ENCODE results near the gene STKLD1. TPM values are rescaled to one million over a fixed set of nuclear protein-coding genes. Genes with fewer than 3 reads are reported as not detected.
"Not testable (repeated sequence)": the region's sequence is repeated elsewhere in the genome, so short reads cannot be mapped to it uniquely, and the experiment has no call there.

Gene STKLD1
- total RNA-seq, 1 experiment from 2014 or later = 3.1 TPM

DNA sequence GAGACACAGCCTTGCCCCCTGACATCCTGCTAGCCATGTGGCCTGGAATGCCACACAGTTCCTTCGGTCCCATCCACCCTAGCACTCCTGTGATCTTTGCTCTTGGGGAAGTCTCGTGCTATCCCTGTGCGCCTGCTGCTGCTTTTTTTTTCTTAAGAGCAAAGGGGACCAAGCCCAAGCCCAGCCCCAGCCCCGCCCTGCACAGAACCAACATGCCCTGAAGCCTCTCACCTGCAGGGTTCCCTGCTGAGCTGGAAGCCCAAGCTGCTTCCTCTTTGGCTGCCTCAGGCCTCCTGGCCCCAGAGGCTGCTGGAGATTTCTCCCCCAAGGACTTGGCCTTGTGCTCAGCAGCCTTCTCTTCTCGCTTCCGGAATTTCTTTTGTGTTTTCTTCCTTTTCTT is 42.0 kb upstream of the STKLD1 start:
- intact Hi-C loops (cut with micrococcal nuclease; ENCODE audit: unreplicated experiment) = no loop called here
- peak; percentile 66 to 71 for DNase-seq
- Histone ChIP-seq H3F3A (ENCODE audit: insufficient read depth, low read depth) (peaks cover 42% of the 10 kb centered on the region), H3K4me3 (peak overlapping the region; percentile 94; the same call in 1 of the 2 replicates), H3K27me3 (ENCODE audit: insufficient read depth, low read depth) (no peaks in the 10 kb centered on the region), H3K9me2 (ENCODE audit: insufficient read depth) (no peaks in the 10 kb centered on the region), H3K4me1 (replicated peaks; ENCODE audit: insufficient read depth) (peaks cover 24% of the 10 kb centered on the region), H3K4me2 (peak overlapping the region; percentile 88), H3K9me3 (ENCODE audit: insufficient read depth, low read depth) (no peaks in the 10 kb centered on the region), H3K79me2 (ENCODE audit: low read depth) (peaks cover 33% of the 10 kb centered on the region), H2AFZ (no peak overlapping the region), H3K36me3 (ENCODE audit: low read depth) (peaks cover 20% of the 10 kb centered on the region; the same call in 1 of the 2 replicates), H3K27ac (no peak overlapping the region), H4K20me1 (ENCODE audit: insufficient read depth) (peaks cover 38% of the 10 kb centered on the region)
- no peak for TF ChIP-seq EZH2 (IDR thresholded peaks at IDR 0.05; ENCODE audit: low read depth)
- TF ChIP-seq CTCF (conservative IDR thresholded peaks at IDR 0.05) = no peak
- no TSS peak for BruUV-seq (replicated peaks)
- POLR2A ChIA-PET (ENCODE audit: unreplicated experiment) = interaction anchor here (0.6 kb wide), 2 partner anchors 305 to 1600 kb away, joined by 3 to 5 read pairs; no protein-coding TSS in a partner anchor
- CTCF ChIA-PET = interaction anchor here (0.6 to 0.7 kb wide), 5 partner anchors 12 to 346 kb away, joined by 3 to 9 read pairs (median 7); no protein-coding TSS in a partner anchor

DNA sequence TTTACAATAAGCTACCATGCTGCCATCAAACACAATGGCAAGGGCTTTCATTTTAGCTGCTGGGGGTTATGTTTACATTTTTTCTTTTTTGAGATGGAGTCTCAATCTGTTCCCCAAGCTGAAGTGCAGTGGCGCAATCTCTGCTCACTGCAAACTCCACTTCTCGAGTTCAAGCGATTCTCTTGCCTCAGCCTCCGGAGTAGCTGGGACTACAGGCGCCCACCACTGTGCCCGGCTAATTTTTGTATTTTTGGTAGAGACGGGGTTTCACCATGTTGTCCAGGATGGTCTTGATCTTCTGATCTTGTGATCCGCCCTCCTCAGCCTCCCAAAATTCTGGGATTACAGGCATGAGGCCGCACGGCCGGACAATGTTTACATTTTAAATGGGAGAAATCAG is 41.3 kb upstream of the STKLD1 start:
- POLR2A ChIA-PET (ENCODE audit: unreplicated experiment) = interaction anchor here (0.6 to 0.7 kb wide), 3 partner anchors 98 to 305 kb away, joined by 3 to 4 read pairs (median 3); no protein-coding TSS in a partner anchor
- Histone ChIP-seq H3K36me3 (ENCODE audit: low read depth) (peaks cover 20% of the 10 kb centered on the region; the same call in 1 of the 2 replicates), H3K4me2 (peak overlapping the region; percentile 88), H3K4me1 (replicated peaks; ENCODE audit: insufficient read depth) (peaks cover 19% of the 10 kb centered on the region), H3K4me3 (peak overlapping the region; percentile 94), H3K79me2 (ENCODE audit: low read depth) (peaks cover 33% of the 10 kb centered on the region), H4K20me1 (ENCODE audit: insufficient read depth) (peaks cover 34% of the 10 kb centered on the region), H3F3A (ENCODE audit: insufficient read depth, low read depth) (peaks cover 37% of the 10 kb centered on the region)
- H2AFZ ChIP-seq; H3K9me3 ChIP-seq (ENCODE audit: insufficient read depth, low read depth); BruUV-seq (replicated peaks); H3K27me3 ChIP-seq (ENCODE audit: insufficient read depth, low read depth); H3K9me2 ChIP-seq (ENCODE audit: insufficient read depth); DNase-seq; H3K27ac ChIP-seq: not testable (repeated sequence)
- intact Hi-C loops (cut with micrococcal nuclease; ENCODE audit: unreplicated experiment) = loop anchor here (5.0 kb wide), 2 partner anchors 67 to 303 kb away; partner anchors contain the start of gene GTF3C5
- CTCF ChIA-PET = interaction anchor here (0.6 to 0.7 kb wide), 4 partner anchors 24 to 346 kb away, joined by 3 to 9 read pairs (median 8); no protein-coding TSS in a partner anchor

DNA sequence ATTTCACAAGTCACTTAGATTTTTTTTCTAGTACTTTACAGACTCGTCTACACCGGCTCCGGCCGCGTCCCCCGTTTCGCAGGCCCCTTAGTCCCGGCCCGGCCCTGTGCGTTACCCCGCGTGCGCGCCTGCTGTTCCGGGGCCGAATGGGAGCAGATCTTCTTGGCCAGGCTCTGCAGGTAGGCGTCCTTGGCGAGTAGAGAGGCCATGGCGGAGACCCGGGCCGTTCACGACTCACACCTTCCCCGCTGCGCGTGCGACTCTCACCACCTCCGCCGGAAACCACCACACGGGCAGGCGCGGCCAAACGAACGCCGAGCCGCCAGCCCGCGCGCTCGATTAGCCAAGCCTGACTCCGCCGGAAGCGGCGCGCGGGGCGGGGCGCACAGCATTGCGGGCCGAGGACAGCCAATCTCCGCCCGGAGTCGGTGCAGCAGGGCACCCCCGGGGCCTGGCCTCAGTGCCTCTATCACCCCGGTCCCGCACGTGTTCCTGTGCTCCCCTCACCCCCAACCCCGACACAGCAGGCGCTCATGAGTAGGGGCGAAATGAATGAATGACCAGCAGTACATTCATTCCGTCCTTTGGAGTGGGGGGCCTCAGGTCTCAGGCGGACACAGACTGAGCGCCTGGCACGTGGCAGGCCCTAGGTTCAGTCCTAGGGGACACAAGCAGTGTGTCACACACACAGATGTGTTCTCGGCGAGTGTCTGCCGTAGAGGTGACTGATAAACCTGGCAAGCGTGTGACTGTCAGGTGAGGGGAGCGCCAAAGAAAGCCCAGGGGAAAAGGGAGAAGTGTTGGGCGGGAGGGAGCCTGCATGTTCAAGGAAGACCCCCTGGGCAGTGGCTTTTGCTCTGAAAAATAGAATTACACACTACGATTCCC is 40.0 kb upstream of the STKLD1 start, which contains the start of gene SURF6:
Gene SURF6, minus strand, starts transcription at position 265 of the 888 bp plus-strand sequence. Its CDS starts 56 bp downstream, at position 209.
- Histone ChIP-seq H3K4me3 (peak within 1 kb of the TSS; percentile 94), H3F3A (ENCODE audit: insufficient read depth, low read depth) (peaks cover 24% of the 10 kb centered on the region; the same call in 1 of the 2 replicates), H3K27ac (peak within 1 kb of the TSS; percentile 48), H3K9me2 (ENCODE audit: insufficient read depth) (no peaks in the 10 kb centered on the region), H3K4me2 (peak within 1 kb of the TSS; percentile 88), H2AFZ (peak within 1 kb of the TSS; percentile 91), H3K36me3 (ENCODE audit: low read depth) (peaks cover 12% of the 10 kb centered on the region; the same call in 1 of the 2 replicates), H4K20me1 (ENCODE audit: insufficient read depth) (peaks cover 22% of the 10 kb centered on the region), H3K79me2 (ENCODE audit: low read depth) (peaks cover 33% of the 10 kb centered on the region), H3K9me3 (ENCODE audit: insufficient read depth, low read depth) (no peaks in the 10 kb centered on the region), H3K27me3 (ENCODE audit: insufficient read depth, low read depth) (no peaks in the 10 kb centered on the region), H3K4me1 (replicated peaks; ENCODE audit: insufficient read depth) (peaks cover 15% of the 10 kb centered on the region)
- DNase-seq = peak; percentile 76 to 92
- POLR2A ChIA-PET (ENCODE audit: unreplicated experiment) = interaction anchor here (0.7 kb wide), 3 partner anchors 8 to 896 kb away, joined by 3 to 22 read pairs (median 8); no protein-coding TSS in a partner anchor
- TF ChIP-seq CTCF (conservative IDR thresholded peaks at IDR 0.05) (no peak), EZH2 (IDR thresholded peaks at IDR 0.05; ENCODE audit: low read depth) (no peak)
- intact Hi-C loops (cut with micrococcal nuclease; ENCODE audit: unreplicated experiment) = loop anchor here (1.0 to 5.0 kb wide), 3 partner anchors 12 to 304 kb away; partner anchors contain the start of genes GTF3C5, MED22 and RPL7A
- TSS peak; percentile 90 for BruUV-seq (replicated peaks)
- CTCF ChIA-PET = no interaction called here

All from PC-9 (cell line).